Nephron progenitor cell (in vitro differentiated cells): ENCODE results near the gene ULK3.

ENCODE experiments used
- DNase-seq: peaks from one replicate; pipeline ENCODE4 v3.0.0; 2021
- H3K27ac Mint-ChIP-seq: 2 replicates; pipeline ENCODE4 v1.8.0; 2021; ENCODE audit warnings: mild to moderate bottlenecking, moderate library complexity, mixed read lengths
- H3K27me3 Mint-ChIP-seq: 2 replicates; pipeline ENCODE4 v1.8.0; 2021; ENCODE audit warnings: mild to moderate bottlenecking, low read depth, mixed read lengths; ENCODE audit not compliant: poor library complexity
- H3K36me3 Mint-ChIP-seq: 2 replicates; pipeline ENCODE4 v1.8.0; 2021; ENCODE audit warnings: low read depth, mixed read lengths
- H3K4me1 Mint-ChIP-seq: 2 replicates; pipeline ENCODE4 v1.8.0; 2021; ENCODE audit warnings: mixed read lengths
- H3K4me3 Mint-ChIP-seq: 2 replicates; pipeline ENCODE4 v1.8.0; 2021; ENCODE audit warnings: mild to moderate bottlenecking, moderate library complexity, mixed read lengths
- H3K9me3 Mint-ChIP-seq: 2 replicates; pipeline ENCODE4 v1.8.0; 2021; ENCODE audit warnings: mild to moderate bottlenecking, moderate library complexity, mixed read lengths
- CTCF ChIP-seq: fragments of 200-600 bp; sonication (generic); IDR thresholded peaks from 2 replicates; pipeline ENCODE4 v1.5.0; 2021; ENCODE audit warnings: antibody characterized with exemption

ULK3 gene, protein sequence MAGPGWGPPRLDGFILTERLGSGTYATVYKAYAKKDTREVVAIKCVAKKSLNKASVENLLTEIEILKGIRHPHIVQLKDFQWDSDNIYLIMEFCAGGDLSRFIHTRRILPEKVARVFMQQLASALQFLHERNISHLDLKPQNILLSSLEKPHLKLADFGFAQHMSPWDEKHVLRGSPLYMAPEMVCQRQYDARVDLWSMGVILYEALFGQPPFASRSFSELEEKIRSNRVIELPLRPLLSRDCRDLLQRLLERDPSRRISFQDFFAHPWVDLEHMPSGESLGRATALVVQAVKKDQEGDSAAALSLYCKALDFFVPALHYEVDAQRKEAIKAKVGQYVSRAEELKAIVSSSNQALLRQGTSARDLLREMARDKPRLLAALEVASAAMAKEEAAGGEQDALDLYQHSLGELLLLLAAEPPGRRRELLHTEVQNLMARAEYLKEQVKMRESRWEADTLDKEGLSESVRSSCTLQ

DNA sequence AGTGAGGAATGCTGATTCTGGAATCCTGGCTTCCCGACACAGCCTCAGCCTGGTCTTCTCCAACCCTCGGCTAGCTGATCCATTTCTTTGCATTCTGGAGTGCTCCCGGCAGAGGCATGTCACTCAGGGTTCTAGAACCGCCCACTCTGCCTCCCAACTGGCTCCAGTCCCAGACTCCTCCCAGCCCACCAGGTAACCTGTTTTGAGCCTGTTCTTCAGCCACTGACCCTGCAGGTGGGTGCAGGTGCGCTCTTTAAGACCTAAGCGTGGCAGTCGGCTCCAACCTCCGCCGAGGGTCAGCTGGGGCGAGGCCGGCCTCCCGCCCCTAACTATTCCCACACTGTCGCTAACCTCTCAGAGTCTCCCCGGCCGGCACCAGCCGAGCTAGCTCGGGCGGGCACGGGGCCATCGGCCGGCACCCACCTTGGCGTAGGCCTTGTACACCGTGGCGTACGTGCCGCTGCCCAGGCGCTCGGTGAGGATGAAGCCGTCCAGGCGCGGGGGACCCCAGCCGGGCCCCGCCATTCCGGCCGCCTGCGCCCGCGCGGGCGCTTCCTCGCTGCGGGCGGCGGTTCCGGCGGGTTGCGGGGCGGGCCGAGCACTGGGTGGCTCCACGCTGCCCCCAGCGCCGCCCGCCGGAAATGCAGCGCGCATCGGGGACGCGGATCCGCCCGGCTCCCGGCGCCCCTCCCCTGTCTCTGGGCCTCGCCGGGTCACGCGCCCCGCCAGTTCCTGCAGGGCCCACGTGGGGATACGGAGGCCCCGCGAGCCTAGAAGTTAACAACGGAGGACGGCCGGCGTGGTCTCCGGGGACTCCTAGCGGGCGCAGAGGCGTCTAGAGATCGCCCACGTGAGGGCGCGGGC lies at the start of gene ULK3:
Gene ULK3 (minus strand): TSS at position 576 of the 864 bp plus-strand sequence. CDS start 51 bp downstream, at position 525.
- Mint-ChIP-seq H3K36me3 (peaks cover 16% of the 10 kb centered on the region), H3K4me1 (peaks cover 53% of the 10 kb centered on the region), H3K27me3 (no peaks in the 10 kb centered on the region), H3K9me3 (no peaks in the 10 kb centered on the region), H3K4me3 (peak within 1 kb of the TSS; percentile 90), H3K27ac (peak within 1 kb of the TSS; percentile 92)
- peak; percentile 55 for TF ChIP-seq CTCF
- peak; percentile 95 for DNase-seq

- H3K4me3 Mint-ChIP-seq: no peak overlapping the region
- H3K4me1 Mint-ChIP-seq: peaks cover 30% of the 10 kb centered on the region
- DNase-seq: no peak
- no peak overlapping the region for H3K27ac Mint-ChIP-seq
- peaks cover 27% of the 10 kb centered on the region for H3K36me3 Mint-ChIP-seq
- H3K9me3 Mint-ChIP-seq: no peaks in the 10 kb centered on the region
- H3K27me3 Mint-ChIP-seq: no peaks in the 10 kb centered on the region
- TF ChIP-seq CTCF: no peak
These were observed 49.4 kb upstream of the ULK3 start for GRCh38 chr15:74892313-74892712.

DNA sequence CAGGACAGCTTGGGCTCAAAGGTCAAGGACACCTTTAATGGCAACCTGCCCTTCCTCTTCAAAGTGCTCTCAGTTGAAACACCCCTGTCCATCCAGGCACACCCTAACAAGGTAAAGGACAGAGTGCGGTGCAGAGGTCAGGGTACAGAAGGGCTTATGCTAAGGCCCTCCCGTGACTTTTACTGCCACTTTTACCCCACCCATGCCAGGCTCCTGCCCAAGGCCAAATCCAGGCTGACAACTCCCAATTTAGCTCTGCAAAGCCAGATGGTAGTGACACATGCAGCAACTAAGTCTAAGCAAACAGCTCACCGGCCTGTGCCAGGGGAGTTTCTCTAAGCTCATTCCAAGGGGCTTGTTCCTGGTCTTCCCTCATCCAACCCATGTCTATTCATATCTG lies 48.5 kb upstream of the ULK3 start:
- H3K4me3 Mint-ChIP-seq: peak overlapping the region; percentile 63
- no peaks in the 10 kb centered on the region for H3K9me3 Mint-ChIP-seq
- no peak overlapping the region for H3K27ac Mint-ChIP-seq
- peaks cover 22% of the 10 kb centered on the region for H3K36me3 Mint-ChIP-seq
- H3K27me3 Mint-ChIP-seq: peaks cover 5% of the 10 kb centered on the region
- DNase-seq: no peak
- no peak for TF ChIP-seq CTCF
- peaks cover 33% of the 10 kb centered on the region for H3K4me1 Mint-ChIP-seq

DNA sequence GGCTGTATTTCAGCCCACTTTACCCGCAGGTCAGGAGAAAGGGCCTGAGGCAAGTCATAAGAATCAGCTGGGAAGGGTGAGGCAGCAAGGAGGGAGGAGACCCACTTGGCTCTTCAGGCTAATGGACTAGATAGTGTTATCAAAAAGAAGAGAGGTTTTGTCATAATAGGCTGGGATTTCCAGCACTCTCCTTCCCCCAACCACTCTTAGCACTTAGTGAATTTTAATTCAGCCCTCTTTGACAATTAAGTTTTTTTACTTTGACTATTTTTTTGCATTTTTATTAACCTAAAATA lies 47.7 kb upstream of the ULK3 start:
- peak overlapping the region; percentile 88 for H3K4me3 Mint-ChIP-seq
- peaks cover 33% of the 10 kb centered on the region for H3K4me1 Mint-ChIP-seq
- H3K27ac Mint-ChIP-seq: no peak overlapping the region
- no peak for TF ChIP-seq CTCF
- H3K9me3 Mint-ChIP-seq: no peaks in the 10 kb centered on the region
- peaks cover 21% of the 10 kb centered on the region for H3K36me3 Mint-ChIP-seq
- DNase-seq: no peak
- peaks cover 10% of the 10 kb centered on the region for H3K27me3 Mint-ChIP-seq

- no peak for TF ChIP-seq CTCF
- Mint-ChIP-seq H3K4me1 (peaks cover 33% of the 10 kb centered on the region), H3K27ac (peak within 1 kb of the TSS; percentile 19), H3K9me3 (no peaks in the 10 kb centered on the region), H3K27me3 (peaks cover 10% of the 10 kb centered on the region), H3K36me3 (peaks cover 17% of the 10 kb centered on the region), H3K4me3 (peak within 1 kb of the TSS; percentile 88)
- peak; percentile 90 for DNase-seq
These were observed 47.1 kb upstream of the ULK3 start, which contains the start of gene MPI for GRCh38 chr15:74889883-74890664. Gene MPI (plus strand): TSS chr15:74890042. CDS start chr15:74890074, 32 bp downstream.
